ENCODE data around the gene CNKSR1.

- TF ChIP-seq, protein P1, sequence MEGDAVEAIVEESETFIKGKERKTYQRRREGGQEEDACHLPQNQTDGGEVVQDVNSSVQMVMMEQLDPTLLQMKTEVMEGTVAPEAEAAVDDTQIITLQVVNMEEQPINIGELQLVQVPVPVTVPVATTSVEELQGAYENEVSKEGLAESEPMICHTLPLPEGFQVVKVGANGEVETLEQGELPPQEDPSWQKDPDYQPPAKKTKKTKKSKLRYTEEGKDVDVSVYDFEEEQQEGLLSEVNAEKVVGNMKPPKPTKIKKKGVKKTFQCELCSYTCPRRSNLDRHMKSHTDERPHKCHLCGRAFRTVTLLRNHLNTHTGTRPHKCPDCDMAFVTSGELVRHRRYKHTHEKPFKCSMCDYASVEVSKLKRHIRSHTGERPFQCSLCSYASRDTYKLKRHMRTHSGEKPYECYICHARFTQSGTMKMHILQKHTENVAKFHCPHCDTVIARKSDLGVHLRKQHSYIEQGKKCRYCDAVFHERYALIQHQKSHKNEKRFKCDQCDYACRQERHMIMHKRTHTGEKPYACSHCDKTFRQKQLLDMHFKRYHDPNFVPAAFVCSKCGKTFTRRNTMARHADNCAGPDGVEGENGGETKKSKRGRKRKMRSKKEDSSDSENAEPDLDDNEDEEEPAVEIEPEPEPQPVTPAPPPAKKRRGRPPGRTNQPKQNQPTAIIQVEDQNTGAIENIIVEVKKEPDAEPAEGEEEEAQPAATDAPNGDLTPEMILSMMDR (conservative IDR thresholded peaks at IDR 0.05): no peak
- TF ChIP-seq ZFX (IDR thresholded peaks at IDR 0.05): no peak
Measured at GRCh38 chr1:26145960-26146294, 31.4 kb upstream of the CNKSR1 start.

Measured in C4-2B (cell line).